Measurements from ENCODE around the gene TMEM150B. TPM values are rescaled to one million over a fixed set of nuclear protein-coding genes. Genes with fewer than 3 reads are reported as not detected.
A peak's percentile ranks its signal among the peaks of the same experiment; 100 is the strongest.

The TMEM150B gene
- total and polyA plus RNA-seq, 8 donors, result 0.18 to 15.8 (median 1.1) TPM; not detected in 2

GRCh38 chr19:55358943-55359908 is 34.1 kb upstream of the TMEM150B start:
- no peak overlapping the region for H3K27ac ChIP-seq
- 70 to 77% (median 72%) methylated on average over 29 to 32 of the region's 32 CpGs for WGBS, 5 donors
- no peak overlapping the region for H3K4me3 ChIP-seq
- no peaks in the 10 kb centered on the region for H3K9me3 ChIP-seq
- peaks cover 5 to 56% (median 14%) of the 10 kb centered on the region in 3 donors for H3K27me3 ChIP-seq
- H3K36me3 ChIP-seq, result no peaks in the 10 kb centered on the region
- no peak for DNase-seq
- peaks cover 7 to 9% (median 8%) of the 10 kb centered on the region in 4 donors for H3K4me1 ChIP-seq
- TF ChIP-seq POLR2AphosphoS5 (IDR thresholded peaks at IDR 0.05) (no peak), POLR2A (IDR thresholded peaks at IDR 0.05) (no peak), CTCF (IDR thresholded peaks at IDR 0.05) (no peak), EP300 (IDR thresholded peaks at IDR 0.05) (no peak)
- intact Hi-C loops (cut with DNase I; ENCODE audit: low total_unique reads), result no loop called here

GRCh38 chr19:55358493-55358892 is 33.4 kb upstream of the TMEM150B start:
- 87 to 91% (median 90%) methylated on average over 13 to 19 of the region's 19 CpGs for WGBS, 5 donors
- Histone ChIP-seq H3K4me1 (peaks cover 14 to 16% (median 15%) of the 10 kb centered on the region in 4 donors), H3K27ac (no peak overlapping the region), H3K36me3 (no peaks in the 10 kb centered on the region), H3K4me3 (no peak overlapping the region), H3K27me3 (peaks cover 12 to 63% (median 22%) of the 10 kb centered on the region in 3 donors), H3K9me3 (no peaks in the 10 kb centered on the region)
- intact Hi-C loops (cut with DNase I; ENCODE audit: low total_unique reads), result no loop called here
- DNase-seq, result no peak
- TF ChIP-seq EP300 (IDR thresholded peaks at IDR 0.05), result no peak
- TF ChIP-seq POLR2AphosphoS5 (IDR thresholded peaks at IDR 0.05), result no peak
- TF ChIP-seq POLR2A (IDR thresholded peaks at IDR 0.05), result no peak
- no peak for TF ChIP-seq CTCF (IDR thresholded peaks at IDR 0.05)

GRCh38 chr19:55355213-55355821 is 30.2 kb upstream of the TMEM150B start:
- no peak overlapping the region for H3K27ac ChIP-seq
- WGBS, 5 donors, result 23 to 31% (median 27%) methylated on average over 12 to 13 of the region's 13 CpGs
- peaks cover 18 to 24% (median 22%) of the 10 kb centered on the region in 4 donors for H3K4me1 ChIP-seq
- H3K9me3 ChIP-seq, result no peaks in the 10 kb centered on the region
- TF ChIP-seq CTCF (IDR thresholded peaks at IDR 0.05), result no peak
- no peak for TF ChIP-seq POLR2AphosphoS5 (IDR thresholded peaks at IDR 0.05)
- no peak for TF ChIP-seq EP300 (IDR thresholded peaks at IDR 0.05)
- TF ChIP-seq POLR2A (IDR thresholded peaks at IDR 0.05), result no peak
- peak in 1 of 2 donors; percentile 60 for DNase-seq
- no peak overlapping the region for H3K4me3 ChIP-seq
- no peaks in the 10 kb centered on the region for H3K36me3 ChIP-seq
- intact Hi-C loops (cut with DNase I; ENCODE audit: low total_unique reads), result no loop called here
- peaks cover 27 to 73% (median 42%) of the 10 kb centered on the region in 3 donors for H3K27me3 ChIP-seq

GRCh38 chr19:55354698-55355212 is 29.6 kb upstream of the TMEM150B start, which contains the start of gene COX6B2:
Gene COX6B2 (minus strand): TSS chr19:55354719. CDS start chr19:55354521, 198 bp downstream.
- no peak for DNase-seq
- H3K36me3 ChIP-seq, result no peaks in the 10 kb centered on the region
- intact Hi-C loops (cut with DNase I; ENCODE audit: low total_unique reads), result no loop called here
- H3K9me3 ChIP-seq, result no peaks in the 10 kb centered on the region
- 2 to 3% (median 3%) methylated on average over 11 to 43 of the region's 43 CpGs for WGBS, 5 donors
- H3K4me1 ChIP-seq, result peaks cover 18 to 24% (median 22%) of the 10 kb centered on the region in 4 donors
- peaks cover 27 to 77% (median 42%) of the 10 kb centered on the region in 3 donors for H3K27me3 ChIP-seq
- no peak within 1 kb of the TSS for H3K27ac ChIP-seq
- no peak for TF ChIP-seq POLR2A (IDR thresholded peaks at IDR 0.05)
- no peak for TF ChIP-seq CTCF (IDR thresholded peaks at IDR 0.05)
- no peak for TF ChIP-seq EP300 (IDR thresholded peaks at IDR 0.05)
- no peak for TF ChIP-seq POLR2AphosphoS5 (IDR thresholded peaks at IDR 0.05)
- peak within 1 kb of the TSS; percentile 34 to 59 (median 41) for H3K4me3 ChIP-seq
